GM18526 (cell line): ENCODE measurements around the gene GIGYF1.

Experiments used
- POLR2A ChIP-seq: IDR thresholded peaks from 3 replicates; pipeline ENCODE4 v1.6.1; 2011; ENCODE audit not compliant: insufficient read length; ENCODE audit errors: extremely low read depth

The GIGYF1 gene

DNA sequence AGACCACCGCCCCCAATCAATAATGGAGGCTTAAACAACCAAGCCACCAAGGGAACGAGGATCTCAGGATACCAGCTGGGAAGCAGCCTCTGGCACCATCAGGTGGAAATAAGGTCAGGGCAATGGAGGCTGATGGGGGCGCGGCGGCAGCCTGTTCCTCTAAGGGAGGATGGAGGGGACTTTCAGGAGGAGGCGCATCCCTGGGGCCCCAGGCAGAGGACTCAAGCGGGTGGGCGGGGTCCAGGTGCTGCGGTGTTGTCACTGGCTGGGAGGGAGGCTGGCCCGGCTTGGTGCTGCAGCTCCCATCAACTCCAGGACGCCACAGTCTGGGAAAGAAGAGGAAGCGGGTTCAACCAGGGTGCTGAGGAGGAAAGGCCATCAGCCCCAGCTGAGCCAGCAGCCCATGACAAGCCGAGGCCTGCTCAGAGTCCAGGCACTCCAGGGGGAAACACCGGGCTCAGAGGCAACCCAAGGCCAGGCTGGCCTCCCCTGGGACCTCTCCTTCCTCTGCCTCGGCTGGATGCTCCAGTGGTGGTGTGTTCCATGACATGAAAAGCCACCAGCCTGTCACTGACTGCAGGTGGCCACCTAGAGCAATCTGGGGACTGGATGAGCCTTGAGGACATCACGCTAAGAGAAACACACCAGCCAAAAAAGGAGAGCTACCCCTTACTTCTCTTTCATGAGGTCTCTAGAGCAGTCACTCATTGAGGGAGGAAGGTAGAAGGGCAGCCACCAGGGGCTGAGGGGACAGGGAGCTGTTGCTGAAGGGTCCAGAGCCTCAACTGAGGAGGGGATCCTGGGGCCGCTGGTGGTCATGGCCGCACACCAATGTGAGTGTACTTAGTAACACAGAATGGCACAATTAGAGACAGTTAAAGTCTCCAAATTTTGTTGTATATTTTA lies 4.6 kb downstream of the GIGYF1 start:
- TF ChIP-seq POLR2A, result no peak

DNA sequence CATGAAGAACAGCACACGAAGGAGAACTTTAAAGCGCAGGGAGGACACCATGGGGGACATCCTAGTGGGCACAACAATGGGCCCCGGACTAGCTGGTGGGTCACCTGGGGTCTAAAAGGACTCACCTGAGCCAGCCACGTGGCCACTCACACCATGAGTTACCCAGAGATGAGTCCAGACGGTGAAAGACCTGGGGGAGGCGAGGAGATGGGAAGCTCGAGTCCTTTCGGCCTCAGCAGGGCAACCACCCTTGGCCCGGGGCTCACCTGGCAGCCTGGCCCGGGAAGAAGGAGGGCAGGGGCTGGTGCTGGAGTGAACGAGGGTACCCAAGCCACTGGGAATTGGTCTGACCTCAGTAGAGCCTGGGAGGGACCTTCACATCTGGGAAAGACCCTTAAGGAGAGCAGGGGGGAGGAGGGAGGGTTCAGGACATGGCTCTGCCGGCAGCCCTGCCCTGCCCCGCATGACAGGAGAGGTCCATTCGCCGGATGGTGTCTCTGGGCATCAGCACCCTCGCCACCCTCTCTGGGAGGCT lies 5.7 kb downstream of the GIGYF1 start:
- no peak for TF ChIP-seq POLR2A

DNA sequence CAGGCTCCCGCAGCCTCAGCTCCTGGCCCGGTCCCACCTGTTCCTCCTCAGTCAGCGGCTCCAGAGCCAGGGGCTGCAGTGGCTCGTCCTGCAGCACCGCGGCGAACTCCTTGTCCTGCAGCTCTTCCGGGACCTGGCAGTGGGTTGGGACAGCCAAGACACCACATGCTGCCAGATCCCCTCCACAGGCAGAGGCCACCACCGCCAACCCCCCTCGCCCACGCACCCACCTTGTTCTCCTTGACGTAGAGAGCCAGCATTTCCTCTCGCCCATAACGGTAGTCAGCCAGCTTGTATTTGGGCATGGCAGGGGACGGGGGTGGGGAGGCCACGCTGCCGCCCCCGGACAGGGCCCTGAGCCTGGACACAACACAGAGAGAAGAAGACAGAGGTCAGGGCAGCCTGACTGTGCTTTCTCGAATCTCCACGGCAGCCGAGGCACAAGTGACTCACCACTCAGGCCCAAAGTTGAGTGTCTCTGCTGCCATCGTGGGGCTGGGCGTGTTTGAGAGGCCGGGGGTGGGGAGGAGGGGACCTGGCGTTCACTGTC lies 6.2 kb downstream of the GIGYF1 start:
- no peak for TF ChIP-seq POLR2A

DNA sequence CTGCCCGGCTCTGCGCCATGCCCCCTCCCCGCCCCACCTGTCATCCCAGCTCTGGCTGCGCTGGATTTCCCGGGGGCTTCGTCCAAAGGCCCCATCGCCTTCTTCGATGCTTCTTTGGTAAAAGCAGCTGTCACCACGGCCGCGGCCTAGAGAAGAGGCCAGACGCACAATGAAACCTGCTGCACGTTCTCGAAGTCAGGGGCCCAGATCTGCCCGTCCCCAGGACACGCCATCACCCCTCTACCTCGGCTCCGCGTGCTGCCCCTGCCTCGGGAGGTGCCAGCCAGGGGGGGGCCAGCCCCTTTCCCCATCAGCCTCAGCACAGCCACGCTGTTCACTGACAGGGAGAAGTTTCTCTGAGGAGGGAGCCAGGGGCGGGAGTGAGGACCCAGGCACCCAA lies 6.8 kb downstream of the GIGYF1 start:
- no peak for TF ChIP-seq POLR2A

DNA sequence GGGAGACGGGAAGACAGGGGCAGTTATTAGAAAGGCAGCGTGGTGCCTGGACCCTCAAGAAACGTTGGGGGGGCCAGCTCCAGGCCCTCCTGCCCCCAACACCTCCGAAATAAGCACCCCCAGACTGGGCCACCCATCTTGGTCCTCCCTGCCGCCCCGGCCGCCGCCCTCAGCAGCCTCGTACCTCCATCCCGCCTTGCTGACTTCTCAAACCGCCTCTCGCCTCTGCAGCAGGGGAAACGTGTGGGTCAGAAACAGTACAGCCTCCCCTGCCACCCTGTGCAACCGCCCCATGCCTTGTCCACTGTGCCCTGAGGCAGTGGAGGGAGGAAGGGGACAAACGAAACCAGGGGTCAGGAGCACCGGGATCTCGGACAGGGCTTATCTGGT lies 7.2 kb downstream of the GIGYF1 start:
- no peak for TF ChIP-seq POLR2A

DNA sequence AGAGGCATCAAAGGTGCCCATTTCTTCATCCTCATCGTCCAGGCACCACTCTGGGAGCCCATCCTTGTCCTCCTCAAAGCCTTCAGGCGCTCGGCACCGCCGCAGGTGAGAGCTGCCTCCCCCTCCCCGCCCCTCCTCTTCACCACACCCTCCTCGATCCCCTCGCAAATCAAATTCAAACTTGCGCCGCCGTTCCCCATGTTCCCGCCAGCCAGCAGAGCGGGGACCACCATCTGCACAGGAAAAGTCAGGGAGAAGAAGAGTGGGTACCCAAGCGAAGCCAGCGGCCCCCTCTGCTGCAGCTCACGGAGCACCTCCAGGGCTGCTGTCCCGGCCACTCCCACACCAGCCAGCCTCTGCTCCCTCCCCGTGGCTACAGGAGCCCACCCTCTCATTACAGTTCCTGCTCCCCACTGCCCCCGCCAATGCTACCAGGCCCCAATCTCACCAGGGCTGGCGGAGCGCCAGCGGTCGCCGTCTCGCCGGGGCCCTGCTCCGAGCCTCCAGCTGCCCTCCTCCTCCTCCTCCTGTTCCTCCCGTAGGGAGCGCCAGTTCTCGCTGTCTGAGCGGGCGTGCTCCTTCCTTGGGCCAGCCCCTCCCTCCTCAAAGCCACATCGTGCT lies 7.7 kb downstream of the GIGYF1 start:
- no peak for TF ChIP-seq POLR2A

DNA sequence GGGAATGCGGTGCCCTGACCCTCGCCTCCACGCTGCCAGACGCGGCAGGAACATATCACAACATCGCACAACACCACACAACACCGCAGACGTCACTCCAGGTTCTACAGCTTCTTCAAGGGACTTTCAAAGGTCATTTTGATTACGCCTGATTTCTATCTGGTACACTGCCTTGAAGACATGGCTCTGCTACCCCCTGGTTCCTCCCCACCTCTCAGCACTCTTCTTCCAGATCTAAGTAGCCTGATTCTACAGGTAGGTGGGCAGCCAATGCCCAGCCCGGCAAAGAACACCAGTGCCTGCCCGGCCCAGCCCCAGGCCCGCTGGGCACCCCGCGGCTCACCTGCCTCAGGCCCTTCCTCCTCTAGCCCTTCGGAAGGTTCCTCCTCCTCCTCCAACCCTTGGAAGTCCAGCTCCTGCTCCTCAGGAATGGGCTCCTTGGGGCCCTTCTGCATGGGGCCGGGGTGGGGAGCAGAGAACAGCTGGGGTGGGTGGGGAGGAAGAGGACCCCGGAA lies 8.4 kb downstream of the GIGYF1 start:
- no peak for TF ChIP-seq POLR2A

DNA sequence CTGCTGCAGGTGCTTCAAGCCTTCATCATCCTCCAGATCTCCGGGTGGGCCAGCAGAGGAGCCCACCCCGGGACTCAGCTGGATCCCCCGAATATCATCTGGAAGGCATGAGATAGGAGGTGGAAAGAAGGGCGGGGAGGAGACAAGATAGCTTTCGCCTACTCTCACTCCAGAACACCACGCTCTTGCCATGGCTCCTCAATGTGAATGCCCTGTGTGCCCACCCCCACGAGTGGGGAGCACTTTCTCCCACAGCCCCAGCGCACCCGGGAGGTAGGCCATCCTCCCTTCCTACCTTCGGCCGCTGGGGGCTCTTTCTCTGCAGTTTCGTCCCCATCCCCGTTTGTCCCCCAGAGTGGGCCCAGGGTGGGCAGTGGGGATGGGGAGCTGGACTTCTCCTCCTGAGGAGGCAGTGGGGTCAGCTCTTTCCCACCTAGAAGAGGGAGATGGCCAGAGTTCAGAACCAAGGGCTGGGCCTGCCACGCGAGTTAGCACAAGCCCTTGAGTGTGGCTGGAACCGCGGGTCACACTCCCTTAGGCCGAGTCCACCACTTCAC lies 8.9 kb downstream of the GIGYF1 start:
- TF ChIP-seq POLR2A, result no peak

DNA sequence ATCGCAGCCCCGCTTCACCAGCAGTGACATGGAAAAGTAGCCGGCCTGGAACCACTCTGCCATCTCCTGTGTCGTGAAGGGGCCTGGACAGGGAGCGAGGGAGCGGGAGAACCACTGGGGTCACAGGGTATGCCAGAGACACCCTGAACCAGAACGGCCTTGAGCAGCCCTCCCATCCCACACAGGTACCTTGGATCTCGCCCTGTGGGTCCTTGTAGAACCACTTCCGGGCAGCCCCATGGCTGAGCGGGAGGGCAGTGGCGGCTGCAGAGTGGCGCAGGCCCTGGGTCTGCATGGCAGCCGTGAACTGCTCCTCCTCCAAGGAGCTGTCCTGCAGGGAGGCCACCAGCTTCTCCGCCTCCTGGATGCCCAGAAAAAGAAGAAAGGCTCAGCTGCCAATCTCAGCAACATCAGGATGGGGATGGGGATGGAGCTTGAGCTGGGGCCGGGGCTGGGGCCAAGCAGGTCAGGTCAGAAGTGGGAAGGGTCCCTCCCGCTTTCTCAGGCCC lies 9.5 kb downstream of the GIGYF1 start:
- TF ChIP-seq POLR2A, result no peak

DNA sequence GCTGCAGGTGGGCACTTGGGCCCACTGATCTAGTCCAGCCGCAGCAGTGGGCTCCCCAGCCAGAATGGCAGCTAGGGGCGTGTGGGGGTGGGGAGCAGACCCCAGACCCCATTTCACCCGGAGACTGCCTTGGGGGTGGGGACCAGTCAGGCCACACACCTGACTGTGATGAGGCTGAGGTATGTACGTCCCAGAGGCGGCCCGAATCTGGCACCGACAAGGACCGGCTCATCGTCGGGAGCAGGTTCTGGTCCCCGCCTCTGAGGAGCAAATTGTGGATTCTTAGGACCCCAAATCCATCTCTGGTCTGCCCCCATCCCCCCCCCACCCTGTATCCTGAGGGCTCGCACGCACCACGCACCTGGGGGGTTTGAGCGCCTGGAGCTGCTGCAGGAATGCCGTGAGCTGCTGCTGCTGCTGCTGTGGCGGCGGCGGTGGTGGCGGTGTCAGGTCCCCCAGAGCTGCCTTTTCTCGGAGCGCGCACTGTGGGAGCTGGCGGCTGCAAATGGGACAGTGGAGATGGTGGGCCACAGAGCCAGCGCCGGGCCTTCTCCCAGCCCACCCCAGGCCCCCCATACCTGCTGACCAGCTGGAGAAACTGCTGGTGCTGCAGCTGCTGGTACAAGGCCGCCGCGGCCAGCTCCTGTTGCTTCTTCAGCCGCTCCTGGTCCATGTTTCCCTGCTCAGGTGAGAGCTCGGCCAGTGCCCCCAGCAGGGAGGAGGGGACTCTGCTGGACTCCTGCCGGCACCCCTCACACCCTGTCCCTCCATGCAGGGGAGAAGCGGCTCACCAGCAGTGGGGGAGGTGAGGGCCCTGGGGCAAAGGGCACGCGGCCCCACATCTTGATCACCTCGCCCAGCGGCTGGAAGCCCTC lies 10.2 kb downstream of the GIGYF1 start:
- TF ChIP-seq POLR2A, result no peak

DNA sequence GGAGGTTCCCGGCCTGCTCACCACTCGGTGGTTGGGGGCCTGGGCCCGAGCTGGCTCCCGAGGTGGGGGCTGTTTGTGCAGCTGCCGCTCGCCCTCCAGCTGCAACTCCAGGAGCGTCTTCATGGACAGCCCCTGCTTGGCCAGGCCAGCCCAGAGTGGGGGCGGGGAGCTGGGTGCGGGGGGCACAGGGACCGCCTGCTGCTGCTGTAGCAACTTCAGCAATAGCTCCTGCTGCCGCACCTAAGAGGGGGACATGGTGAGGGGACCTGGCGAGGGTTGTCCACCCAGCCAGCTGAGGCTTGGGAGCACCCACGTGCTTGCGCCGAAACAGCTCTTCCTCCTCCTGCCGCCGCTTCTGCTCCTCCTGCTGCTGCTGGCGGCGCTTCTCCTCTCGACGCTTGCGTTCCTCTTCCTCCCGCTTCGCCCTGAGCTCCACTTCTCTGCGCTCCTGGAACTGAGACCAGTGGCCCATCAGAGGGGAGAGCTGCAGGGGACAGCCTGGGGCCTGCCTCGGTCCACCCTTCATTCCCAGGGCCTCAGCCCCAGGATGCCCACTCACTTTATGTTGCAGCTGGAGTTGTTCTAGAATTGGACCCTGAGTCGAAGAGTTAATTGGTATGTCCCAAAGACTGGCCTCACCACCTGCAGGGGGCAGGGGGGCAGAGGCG lies 10.9 kb downstream of the GIGYF1 start:
- no peak for TF ChIP-seq POLR2A

DNA sequence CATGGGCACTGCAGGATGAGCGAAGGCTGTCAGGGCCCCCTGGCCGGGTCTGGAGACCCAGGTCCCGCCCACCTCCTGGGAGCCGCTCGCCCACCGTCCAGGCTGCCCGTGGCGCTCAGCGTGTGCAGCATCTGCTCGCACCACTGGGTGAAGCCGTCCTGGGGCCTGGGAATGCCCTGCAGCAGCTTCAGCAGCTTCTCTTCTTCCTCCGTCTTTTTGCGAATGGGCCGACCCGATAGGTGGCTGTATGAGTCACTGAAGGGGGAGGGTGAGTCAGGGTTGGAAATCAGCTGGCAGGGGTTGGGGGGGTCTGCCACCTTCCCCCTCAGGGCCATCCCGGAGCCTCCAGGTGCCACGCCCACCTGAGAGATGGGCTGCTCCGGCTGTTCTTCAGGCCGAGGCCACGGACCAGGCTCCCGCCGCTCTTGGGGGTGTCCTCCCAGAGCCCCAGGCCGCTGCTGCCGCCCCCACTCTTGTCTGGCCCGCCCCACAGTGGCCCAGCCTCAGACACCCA lies 11.8 kb downstream of the GIGYF1 start:
- no peak for TF ChIP-seq POLR2A

DNA sequence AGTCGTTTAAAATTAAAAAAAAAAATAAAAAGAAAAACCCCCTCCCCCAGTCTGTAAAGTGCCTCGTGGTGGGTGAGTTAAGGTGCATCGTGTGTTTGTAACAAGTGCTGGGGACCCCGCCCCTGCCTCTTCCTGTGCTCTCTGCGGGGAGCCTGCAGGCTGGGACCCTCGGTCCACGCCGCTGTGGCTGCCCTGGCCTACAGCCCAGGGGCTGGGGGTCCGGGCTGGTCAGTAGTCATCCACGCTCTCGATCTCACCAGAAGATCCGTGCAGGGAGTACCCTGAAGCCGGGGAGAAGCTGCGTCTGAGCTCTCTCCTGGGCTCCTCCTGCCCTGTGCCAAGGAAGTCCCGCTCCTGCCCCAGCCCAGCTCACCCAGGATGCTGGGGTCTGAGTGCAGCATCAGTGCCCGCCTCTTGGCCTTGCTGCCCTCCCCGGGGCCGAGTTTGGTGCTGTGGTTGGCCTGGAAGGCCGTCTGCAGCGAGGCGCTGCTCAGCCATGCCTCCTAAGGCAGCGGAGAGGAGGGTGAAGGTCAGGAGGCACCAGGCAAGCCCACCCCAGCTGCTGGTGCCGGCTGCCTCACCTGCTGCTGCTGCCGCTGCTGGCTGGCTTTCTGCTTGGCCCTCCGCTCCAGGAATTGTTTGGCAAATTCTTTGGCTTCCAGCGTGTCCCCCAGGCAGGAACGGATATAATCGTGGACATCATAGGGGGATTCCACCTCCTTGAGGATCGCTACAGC lies 12.4 kb downstream of the GIGYF1 start:
- no peak for TF ChIP-seq POLR2A
